Bronchial epithelial cell (primary cell): ENCODE measurements around the gene DGLUCY. TPM values are rescaled to one million over a fixed set of nuclear protein-coding genes. Genes with fewer than 3 reads are reported as not detected.
A peak's percentile ranks its signal among the peaks of the same experiment; 100 is the strongest.
"Not testable (repeated sequence)": the region's sequence is repeated elsewhere in the genome, so short reads cannot be mapped to it uniquely, and the experiment has no call there.

Experiments
- DNase-seq: peaks from one replicate; pipeline ENCODE4 v3.0.0-alpha.2; 2010; ENCODE audit warnings: low read depth
- FAIRE-seq: peaks from 2 replicates; lab custom pipeline; 2011; peaks lifted over from hg19 to GRCh38; lab: Jason Lieb, UNC
- H3K27me3 ChIP-seq: 2 replicates; pipeline ENCODE4 v1.5.1; 2011; ENCODE audit warnings: low read length; ENCODE audit not compliant: control insufficient read depth, insufficient read depth
- H3K36me3 ChIP-seq: 2 replicates; pipeline ENCODE4 v1.5.1; 2011; ENCODE audit warnings: low read length; ENCODE audit not compliant: control insufficient read depth, insufficient read depth
- H3K4me3 ChIP-seq: 2 replicates; pipeline ENCODE4 v1.5.1; 2011; ENCODE audit warnings: mild to moderate bottlenecking, low read depth, low read length, control low read depth
- CTCF ChIP-seq: IDR thresholded peaks from 2 replicates; pipeline ENCODE4 v1.5.1; 2011; ENCODE audit warnings: mild to moderate bottlenecking, moderate library complexity, low read length, control low read depth, inconsistent platforms; ENCODE audit not compliant: insufficient read depth, severe bottlenecking
- total RNA-seq: library from RNA; depleted of rRNA; stranded (reverse); fragments of >200 nt; gene quantifications from 2 replicates; pipeline ENCODE4 v1.2.1, GENCODE V29; 2014

DGLUCY gene
- total RNA-seq, 1 donor from 2014 or later: 8.4 TPM

- H3K36me3 ChIP-seq: peaks cover 7% of the 10 kb centered on the region
- no peak for FAIRE-seq
- DNase-seq: no peak
- no peaks in the 10 kb centered on the region for H3K27me3 ChIP-seq
- no peak overlapping the region for H3K4me3 ChIP-seq
- no peak for TF ChIP-seq CTCF
Observed at GRCh38 chr14:91187271-91187670, 73.4 kb downstream of the DGLUCY start.

DNA sequence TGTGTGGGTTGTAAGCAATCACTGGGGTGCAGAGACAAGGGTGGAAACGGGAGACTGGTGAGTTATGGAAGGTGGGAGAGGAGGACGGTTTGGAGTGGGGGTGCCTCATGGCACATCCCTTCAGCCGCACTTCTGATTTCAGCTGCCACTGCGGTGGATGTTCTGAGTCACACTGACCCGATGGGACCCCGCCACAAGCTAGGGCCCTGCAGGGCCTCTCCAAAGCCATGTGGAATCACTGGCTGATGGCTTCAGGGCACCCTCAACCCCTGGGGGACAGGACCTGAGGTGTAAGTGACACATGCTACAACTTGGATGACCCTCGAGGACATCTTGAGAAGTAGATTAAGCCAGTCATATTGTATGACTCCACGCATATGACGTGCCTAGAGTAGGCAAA lies 77.0 kb downstream of the DGLUCY start:
- Histone ChIP-seq H3K36me3 (peaks cover 6% of the 10 kb centered on the region), H3K27me3 (no peaks in the 10 kb centered on the region), H3K4me3 (no peak overlapping the region)
- no peak for TF ChIP-seq CTCF
- peak; percentile 76 for FAIRE-seq
- DNase-seq: no peak

GRCh38 chr14:91193069-91193468 lies 79.2 kb downstream of the DGLUCY start:
- TF ChIP-seq CTCF: no peak
- H3K27me3 ChIP-seq: no peaks in the 10 kb centered on the region
- H3K4me3 ChIP-seq: no peak overlapping the region
- peaks cover 3% of the 10 kb centered on the region for H3K36me3 ChIP-seq
- FAIRE-seq: no peak
- DNase-seq: no peak

- TF ChIP-seq CTCF: no peak
- FAIRE-seq (no peak), DNase-seq (no peak)
- H3K4me3 ChIP-seq: no peak overlapping the region
- H3K36me3 ChIP-seq: peaks cover 1% of the 10 kb centered on the region
- H3K27me3 ChIP-seq: no peaks in the 10 kb centered on the region
Observed at GRCh38 chr14:91195881-91196280, 82.0 kb downstream of the DGLUCY start.

GRCh38 chr14:91197631-91198030 lies 83.8 kb downstream of the DGLUCY start:
- Histone ChIP-seq H3K27me3 (no peaks in the 10 kb centered on the region), H3K4me3 (no peak overlapping the region), H3K36me3 (peaks cover 1% of the 10 kb centered on the region)
- no peak for TF ChIP-seq CTCF
- DNase-seq (no peak), FAIRE-seq (peak; percentile 80)

GRCh38 chr14:91200802-91201201 lies 86.9 kb downstream of the DGLUCY start:
- not testable (repeated sequence) for DNase-seq, H3K36me3 ChIP-seq, FAIRE-seq, H3K4me3 ChIP-seq, H3K27me3 ChIP-seq
